ENCODE data around the gene MAN1A2. TPM values are rescaled to one million over a fixed set of nuclear protein-coding genes. Genes with fewer than 3 reads are reported as not detected.
A peak's percentile ranks its signal among the peaks of the same experiment; 100 is the strongest.
"Not testable (repeated sequence)": the region's sequence is repeated elsewhere in the genome, so short reads cannot be mapped to it uniquely, and the experiment has no call there.

MAN1A2 gene
- total RNA-seq, 2 donors from 2014 or later: 43.8 to 63.6 TPM

DNA sequence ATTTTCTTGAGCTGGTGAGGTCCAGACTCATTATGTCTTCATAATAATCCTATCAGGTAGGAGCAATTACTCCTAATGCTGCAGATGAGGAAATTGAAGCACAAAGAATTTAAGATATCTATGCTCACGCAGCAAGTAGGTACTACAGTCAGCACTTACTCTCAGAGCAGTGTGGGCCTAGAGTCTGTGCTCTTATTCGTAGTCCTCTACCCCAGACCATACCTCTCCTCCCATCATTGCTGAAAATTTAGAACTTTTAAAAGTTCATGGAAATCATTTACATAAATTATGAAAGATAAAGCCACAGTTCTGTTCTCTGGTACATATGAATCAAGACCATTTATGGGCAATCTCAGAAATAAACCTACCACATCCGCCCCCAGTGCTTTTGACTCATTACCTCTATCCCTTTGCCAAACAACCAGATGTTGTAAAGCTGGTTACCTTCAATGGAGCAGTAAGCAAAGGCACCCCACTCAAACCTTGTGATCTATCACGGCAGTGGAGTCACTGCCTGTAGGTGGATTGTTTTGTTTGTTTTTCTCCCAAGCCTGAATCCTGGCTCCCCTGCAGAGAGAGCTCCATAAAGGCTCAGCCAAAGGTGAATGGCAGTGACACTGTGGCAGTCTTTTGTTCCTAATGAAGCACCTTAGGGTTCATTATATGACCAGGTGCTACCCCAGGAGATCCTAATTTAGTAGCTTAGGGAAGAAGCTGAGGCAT, 20.9 kb upstream of the MAN1A2 start:
- no peak for DNase-seq (ENCODE audit: low spot score)
- Histone ChIP-seq H3K27me3 (replicated peaks; ENCODE audit: insufficient read depth) (no peaks in the 10 kb centered on the region), H3K4me1 (replicated peaks) (no peaks in the 10 kb centered on the region), H3K36me3 (no peaks in the 10 kb centered on the region), H3K4me3 (no peak overlapping the region), H3K9me3 (no peaks in the 10 kb centered on the region), H3K27ac (no peak overlapping the region)
- TF ChIP-seq, protein P1, sequence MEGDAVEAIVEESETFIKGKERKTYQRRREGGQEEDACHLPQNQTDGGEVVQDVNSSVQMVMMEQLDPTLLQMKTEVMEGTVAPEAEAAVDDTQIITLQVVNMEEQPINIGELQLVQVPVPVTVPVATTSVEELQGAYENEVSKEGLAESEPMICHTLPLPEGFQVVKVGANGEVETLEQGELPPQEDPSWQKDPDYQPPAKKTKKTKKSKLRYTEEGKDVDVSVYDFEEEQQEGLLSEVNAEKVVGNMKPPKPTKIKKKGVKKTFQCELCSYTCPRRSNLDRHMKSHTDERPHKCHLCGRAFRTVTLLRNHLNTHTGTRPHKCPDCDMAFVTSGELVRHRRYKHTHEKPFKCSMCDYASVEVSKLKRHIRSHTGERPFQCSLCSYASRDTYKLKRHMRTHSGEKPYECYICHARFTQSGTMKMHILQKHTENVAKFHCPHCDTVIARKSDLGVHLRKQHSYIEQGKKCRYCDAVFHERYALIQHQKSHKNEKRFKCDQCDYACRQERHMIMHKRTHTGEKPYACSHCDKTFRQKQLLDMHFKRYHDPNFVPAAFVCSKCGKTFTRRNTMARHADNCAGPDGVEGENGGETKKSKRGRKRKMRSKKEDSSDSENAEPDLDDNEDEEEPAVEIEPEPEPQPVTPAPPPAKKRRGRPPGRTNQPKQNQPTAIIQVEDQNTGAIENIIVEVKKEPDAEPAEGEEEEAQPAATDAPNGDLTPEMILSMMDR (IDR thresholded peaks at IDR 0.05): no peak
- no peak for TF ChIP-seq POLR2AphosphoS5 (IDR thresholded peaks at IDR 0.05)
- no peak for TF ChIP-seq POLR2A (IDR thresholded peaks at IDR 0.05)
- intact Hi-C loops (cut with DNase I): no loop called here
- WGBS: 80% methylated on average over 4 of the region's 4 CpGs

DNA sequence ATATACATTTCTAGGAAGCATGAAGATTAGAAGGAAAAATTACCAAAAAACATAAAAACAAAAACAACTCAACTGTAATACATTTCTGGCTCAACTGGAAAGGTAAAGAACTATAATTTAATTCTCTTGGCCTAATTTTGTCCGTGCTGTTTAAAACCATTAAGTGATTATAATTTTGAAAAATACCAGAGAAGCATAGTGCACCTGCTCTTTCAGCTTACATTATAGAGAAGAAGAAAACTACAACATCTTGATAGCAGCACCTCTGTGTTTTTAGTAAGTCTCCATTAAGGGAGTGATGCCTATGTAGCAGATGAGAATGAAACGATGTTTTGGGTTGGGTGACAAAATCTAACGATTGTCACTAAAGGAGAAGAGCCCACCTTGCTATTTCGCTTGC, 19.3 kb upstream of the MAN1A2 start:
- Histone ChIP-seq H3K4me3 (no peak overlapping the region), H3K27ac (no peak overlapping the region), H3K9me3 (no peaks in the 10 kb centered on the region), H3K36me3 (no peaks in the 10 kb centered on the region), H3K4me1 (replicated peaks) (no peaks in the 10 kb centered on the region), H3K27me3 (replicated peaks; ENCODE audit: insufficient read depth) (no peaks in the 10 kb centered on the region)
- intact Hi-C loops (cut with DNase I): no loop called here
- no peak for DNase-seq (ENCODE audit: low spot score)
- TF ChIP-seq, protein P1 (IDR thresholded peaks at IDR 0.05): no peak
- no peak for TF ChIP-seq POLR2AphosphoS5 (IDR thresholded peaks at IDR 0.05)
- no peak for TF ChIP-seq POLR2A (IDR thresholded peaks at IDR 0.05)
- WGBS: 88% methylated on average over 4 of the region's 4 CpGs

DNA sequence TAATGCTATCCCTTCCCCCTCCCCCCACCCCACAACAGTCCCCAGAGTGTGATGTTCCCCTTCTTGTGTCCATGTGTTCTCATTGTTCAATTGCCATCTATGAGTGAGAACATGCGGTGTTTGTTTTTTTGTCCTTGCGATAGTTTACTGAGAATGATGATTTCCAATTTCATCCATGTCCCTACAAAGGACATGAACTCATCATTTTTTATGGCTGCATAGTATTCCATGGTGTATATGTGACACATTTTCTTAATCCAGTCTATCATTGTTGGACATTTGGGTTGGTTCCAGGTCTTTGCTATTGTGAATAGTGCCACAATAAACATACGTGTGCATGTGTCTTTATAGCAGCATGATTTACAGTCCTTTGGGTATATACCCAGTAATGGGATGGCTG, 14.6 kb upstream of the MAN1A2 start:
- intact Hi-C loops (cut with DNase I): not testable (repeated sequence)
- WGBS: 100% methylated on average over 2 of the region's 3 CpGs

DNA sequence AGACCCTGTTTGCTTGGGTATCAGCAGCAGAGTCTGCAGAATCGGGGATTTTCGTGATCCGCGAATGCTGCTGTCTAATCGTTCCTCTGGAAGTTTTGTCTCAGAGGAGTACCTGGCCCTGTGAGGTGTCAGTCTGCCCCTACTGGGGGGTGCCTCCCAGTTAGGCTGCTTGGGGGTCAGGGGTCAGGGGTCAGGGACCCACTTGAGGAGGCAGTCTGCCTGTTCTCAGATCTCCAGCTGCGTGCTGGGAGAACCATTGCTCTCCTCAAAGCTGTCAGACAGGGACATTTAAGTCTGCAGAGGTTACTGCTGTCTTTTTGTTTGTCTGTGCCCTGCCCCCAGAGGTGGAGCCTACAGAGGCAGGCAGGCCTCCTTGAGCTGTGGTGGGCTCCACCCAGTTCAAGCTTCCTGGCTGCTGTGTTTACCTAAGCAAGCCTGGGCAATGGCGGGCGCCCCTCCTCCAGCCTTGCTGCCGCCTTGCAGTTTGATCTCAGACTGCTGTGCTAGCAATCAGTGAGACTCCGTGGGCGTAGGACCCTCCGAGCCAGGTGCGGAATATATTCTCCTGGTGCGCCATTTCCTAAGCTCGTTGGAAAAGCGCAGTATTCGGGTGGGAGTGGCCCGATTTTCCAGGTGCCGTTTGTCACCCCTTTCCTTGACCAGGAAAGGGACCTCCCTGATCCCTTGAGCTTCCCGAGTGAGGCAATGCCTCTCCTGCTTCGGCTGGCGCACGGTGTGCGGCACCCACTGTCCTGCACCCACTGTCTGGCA, 9.2 kb upstream of the MAN1A2 start:
- peak overlapping the region in 1 of 2 donors; percentile 4 for H3K4me3 ChIP-seq
- H3K4me1 ChIP-seq (replicated peaks); DNase-seq (ENCODE audit: low spot score); H3K27ac ChIP-seq; H3K36me3 ChIP-seq; intact Hi-C loops (cut with DNase I); H3K9me3 ChIP-seq; H3K27me3 ChIP-seq (replicated peaks; ENCODE audit: insufficient read depth): not testable (repeated sequence)
- WGBS: 72% methylated on average over 24 of the region's 24 CpGs

More for the DNA sequence above, 14.6 kb upstream of the MAN1A2 start:
- H3K27ac ChIP-seq; DNase-seq (ENCODE audit: low spot score); H3K36me3 ChIP-seq; H3K27me3 ChIP-seq (replicated peaks; ENCODE audit: insufficient read depth); H3K9me3 ChIP-seq; H3K4me3 ChIP-seq; H3K4me1 ChIP-seq (replicated peaks): not testable (repeated sequence)

DNA sequence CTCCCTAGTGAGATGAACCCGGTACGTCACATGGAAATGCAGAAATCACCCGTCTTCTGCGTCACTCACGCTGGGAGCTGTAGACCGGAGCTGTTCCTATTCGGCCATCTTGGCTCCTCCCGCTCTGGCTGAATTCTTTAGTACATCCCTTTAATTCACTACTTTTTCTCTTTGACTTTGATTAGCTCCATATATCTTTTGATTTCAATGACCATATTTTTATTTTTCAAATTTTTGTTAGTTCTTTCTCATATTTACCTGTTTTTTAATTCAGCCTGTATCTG, 8.7 kb upstream of the MAN1A2 start:
- intact Hi-C loops (cut with DNase I); H3K4me1 ChIP-seq (replicated peaks); H3K36me3 ChIP-seq; H3K9me3 ChIP-seq; H3K27ac ChIP-seq; DNase-seq (ENCODE audit: low spot score); H3K27me3 ChIP-seq (replicated peaks; ENCODE audit: insufficient read depth): not testable (repeated sequence)
- 96% methylated on average over 7 of the region's 8 CpGs for WGBS
- peak overlapping the region in 1 of 2 donors; percentile 4 for H3K4me3 ChIP-seq

DNA sequence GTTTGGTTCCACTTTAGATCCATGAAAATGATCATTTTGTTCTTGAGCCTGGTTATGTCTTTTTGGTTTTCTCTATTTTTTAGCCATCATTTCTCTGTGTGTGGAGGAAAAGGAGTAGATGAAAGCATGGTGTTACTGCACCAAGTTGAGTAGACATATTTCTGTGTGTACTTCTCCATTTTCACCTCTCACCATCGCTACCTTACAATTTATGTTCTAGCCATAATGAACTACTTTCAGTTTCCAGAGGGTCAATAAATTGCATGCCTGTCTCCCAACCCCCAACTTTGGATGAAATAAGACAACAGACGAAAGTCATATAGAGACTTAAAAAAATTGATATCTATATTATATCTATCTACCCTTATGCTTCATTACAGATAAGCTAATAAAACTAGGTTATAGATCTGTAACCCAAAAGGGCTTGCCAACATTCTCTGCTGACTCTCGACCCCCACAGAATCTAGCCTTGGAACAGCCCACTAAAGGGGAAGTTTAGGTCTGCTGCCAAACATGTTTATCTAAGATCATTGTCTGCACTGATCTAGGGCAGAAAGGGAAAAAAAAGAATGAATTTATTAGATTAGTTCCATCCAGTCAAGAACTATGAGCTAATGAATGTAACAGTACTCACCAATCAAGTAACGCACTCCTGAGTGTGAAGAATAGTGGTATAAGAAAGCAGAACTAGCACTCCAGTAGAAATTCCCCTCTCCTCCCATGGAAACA, 7.5 kb upstream of the MAN1A2 start:
- Histone ChIP-seq H3K27me3 (replicated peaks; ENCODE audit: insufficient read depth) (no peaks in the 10 kb centered on the region), H3K4me1 (replicated peaks) (peaks cover 7% of the 10 kb centered on the region), H3K9me3 (no peaks in the 10 kb centered on the region), H3K4me3 (no peak overlapping the region), H3K36me3 (no peaks in the 10 kb centered on the region), H3K27ac (no peak overlapping the region)
- intact Hi-C loops (cut with DNase I): loop anchor here (10.0 kb wide), 2 partner anchors 235 to 265 kb away; partner anchors contain the start of gene TRIM45
- TF ChIP-seq POLR2A (IDR thresholded peaks at IDR 0.05): no peak
- TF ChIP-seq, protein P1 (IDR thresholded peaks at IDR 0.05): no peak
- TF ChIP-seq POLR2AphosphoS5 (IDR thresholded peaks at IDR 0.05): no peak
- DNase-seq (ENCODE audit: low spot score): no peak
- WGBS: 49% methylated on average over 4 of the region's 4 CpGs

Data from prostate gland (tissue), 2 donors.